GM19043 (cell line): ENCODE data around the gene CCNQ.

Experiments used
- ATAC-seq: cut with Tn5 transposase; IDR thresholded peaks from one replicate; pipeline ENCODE4 v1.9.1; 2021; ENCODE audit warnings: low read depth; ENCODE audit not compliant: unreplicated experiment

The CCNQ gene

GRCh38 chrX:153578200-153578835 is 20.6 kb downstream of the CCNQ start:
- no peak for ATAC-seq

DNA sequence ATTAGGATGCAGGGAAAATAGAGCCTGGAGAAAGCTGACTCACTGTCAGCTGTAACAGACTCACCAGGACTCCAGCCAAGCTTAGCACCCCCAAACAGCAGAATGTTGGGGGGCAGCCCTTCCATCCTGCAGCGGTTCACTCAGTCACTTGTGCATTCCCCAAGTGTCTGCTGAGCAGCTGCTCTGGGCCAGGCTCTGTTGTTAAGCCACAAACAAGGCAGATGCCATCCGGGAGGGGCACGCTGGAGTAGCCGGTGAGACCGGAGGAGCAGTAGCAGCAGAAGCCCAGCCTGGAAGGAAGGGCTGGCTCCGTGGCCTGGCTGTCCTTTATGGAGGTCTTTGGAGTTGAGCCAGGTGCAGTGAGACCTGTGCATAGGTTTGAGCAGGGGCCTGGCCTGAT is 22.0 kb downstream of the CCNQ start:
- ATAC-seq, result no peak

DNA sequence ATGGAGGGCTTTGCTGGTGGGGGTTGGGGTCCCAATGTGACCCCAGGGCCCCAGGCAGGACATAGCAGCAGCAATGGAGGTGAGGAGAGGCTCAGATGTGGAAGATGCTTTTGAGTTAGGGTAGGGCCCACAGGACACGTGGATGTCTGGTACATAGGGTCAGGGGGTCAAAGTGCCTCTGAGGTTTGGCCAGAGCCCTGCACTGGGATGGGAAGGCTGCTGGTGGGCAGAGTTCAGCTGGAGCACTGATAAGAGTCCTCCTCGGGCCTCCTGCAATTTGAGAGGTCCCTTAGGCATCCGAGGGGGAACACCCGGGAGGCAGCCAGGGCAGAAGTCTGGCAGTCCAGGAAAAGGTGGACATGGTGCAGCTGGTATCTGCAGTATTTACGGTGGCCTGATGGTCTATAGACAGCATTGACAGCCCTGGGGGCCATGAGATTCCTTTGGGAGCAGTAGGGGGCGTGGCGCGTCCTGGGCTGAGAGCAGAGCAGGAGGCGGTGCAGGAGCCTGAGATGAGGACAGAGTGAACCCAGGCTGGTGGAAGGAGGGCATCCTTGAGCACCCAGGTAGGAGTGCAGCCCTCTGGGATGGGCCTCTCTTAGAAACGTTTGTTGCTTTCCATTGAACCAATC is 22.6 kb downstream of the CCNQ start:
- ATAC-seq, result no peak

DNA sequence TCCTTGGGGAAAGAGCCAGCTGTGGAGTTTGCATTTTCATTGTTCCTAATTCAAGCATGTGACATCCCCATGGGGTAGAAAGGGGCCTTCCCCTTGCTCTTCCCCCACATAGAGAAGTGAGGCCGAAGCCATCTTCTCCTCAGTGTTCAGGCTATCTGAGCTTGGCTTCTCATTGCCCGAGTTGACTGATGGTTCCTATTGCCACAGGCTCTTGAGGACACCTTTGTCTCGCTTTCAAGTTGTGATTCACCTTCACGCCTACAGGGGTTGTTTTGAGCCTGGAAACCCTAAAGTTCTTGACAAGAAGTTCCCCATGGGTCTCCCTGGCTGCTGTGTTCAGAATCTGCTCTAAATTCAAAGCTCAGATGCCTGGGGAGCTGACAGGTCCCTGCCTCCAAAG is 25.0 kb downstream of the CCNQ start:
- no peak for ATAC-seq

- ATAC-seq, result no peak
These were observed 26.3 kb downstream of the CCNQ start for GRCh38 chrX:153572601-153573000.

DNA sequence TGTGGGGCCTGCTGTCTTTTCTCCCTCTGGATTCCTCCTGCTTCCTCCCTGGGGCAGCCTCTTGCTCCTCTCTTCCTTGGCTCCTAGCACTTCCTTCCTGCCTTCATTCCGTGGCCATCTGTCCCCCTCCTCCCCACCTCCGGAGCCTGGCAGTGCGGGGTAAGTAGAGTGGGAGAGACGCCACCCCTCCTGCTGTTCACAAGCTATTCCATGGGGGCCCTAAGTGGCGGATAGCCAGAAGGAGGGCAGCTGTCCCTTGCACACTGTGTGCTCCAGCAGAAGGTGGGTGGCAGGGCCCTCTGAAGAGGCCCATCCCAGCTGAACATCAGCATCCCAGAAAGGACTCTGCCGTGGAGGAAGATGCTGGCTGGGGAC is 27.4 kb downstream of the CCNQ start:
- ATAC-seq, result no peak

DNA sequence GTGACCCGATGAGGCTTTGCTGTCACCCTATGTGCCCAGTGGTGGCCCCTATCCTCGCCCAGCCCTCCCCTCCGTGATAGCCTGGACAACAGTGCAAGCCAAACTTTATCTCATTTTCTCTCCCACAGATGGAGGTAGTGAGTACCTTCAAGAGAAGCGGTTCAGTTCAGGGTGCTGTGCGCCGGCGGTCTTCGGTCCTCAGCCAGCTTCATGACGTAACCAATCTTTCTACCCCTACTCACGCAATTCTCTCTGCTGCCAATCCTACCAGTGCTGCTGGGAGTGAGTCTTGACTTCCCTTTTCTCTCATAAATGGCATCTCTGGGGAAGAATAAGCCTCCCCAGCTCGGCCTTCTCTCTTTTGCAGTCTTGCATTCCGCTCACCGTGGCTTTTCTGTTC is 29.5 kb downstream of the CCNQ start:
- ATAC-seq, result no peak

DNA sequence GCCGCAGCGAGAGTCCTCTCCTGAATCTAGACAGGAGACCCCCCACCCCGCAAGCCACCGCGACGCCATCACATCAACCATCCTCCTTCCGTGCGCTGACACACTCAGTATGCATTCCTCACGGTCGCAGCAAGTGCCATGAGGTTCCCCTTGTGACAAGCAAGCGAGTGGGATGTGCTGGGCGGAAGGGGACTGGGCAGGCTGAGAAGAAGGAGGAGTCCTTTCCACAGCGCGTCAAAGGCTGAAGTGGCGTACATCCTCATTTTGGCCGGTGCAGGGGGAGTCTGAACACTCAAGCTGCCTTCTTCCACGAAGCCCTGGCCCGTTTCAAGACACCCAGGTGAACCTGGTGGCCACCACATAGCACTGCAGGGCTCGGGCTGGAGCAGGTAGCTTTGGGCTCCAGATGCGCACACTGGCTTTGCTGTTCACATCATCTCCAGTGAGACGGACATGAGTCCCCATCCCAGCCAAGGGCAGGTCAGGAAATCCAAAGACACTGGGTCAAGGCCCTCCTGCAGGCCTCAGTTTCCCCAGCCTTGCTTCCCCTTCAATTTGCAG is 30.4 kb downstream of the CCNQ start:
- no peak for ATAC-seq

- ATAC-seq, result no peak
These were observed 32.9 kb downstream of the CCNQ start for GRCh38 chrX:153565996-153566580.

DNA sequence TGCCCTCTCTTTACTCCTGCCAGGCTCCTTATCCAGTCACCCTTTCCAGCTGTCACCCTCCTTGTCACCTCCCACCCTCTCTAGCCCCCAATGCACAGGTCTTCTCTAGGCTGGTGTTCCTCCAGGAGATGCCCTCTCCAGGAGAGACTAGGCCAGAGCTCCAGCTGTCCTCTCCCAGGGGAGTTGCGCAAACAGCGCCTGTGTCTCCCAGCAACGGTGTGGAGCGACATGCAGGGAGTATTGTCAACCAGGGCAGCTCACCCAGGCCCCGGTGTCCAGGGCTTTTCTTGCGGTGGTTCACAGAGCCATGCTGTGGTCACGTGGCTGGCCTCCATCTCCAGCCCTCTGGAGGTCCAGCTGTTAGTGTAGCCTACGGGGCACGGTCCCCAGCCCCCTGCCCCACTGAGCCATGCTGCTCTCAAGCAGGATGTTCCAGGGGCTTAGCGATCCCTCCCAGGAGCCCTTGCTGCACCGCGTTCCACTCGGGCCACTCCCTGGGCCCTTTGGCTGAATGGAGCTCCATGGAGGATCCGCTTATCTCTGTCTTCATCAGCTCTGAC is 34.8 kb downstream of the CCNQ start:
- ATAC-seq, result no peak

DNA sequence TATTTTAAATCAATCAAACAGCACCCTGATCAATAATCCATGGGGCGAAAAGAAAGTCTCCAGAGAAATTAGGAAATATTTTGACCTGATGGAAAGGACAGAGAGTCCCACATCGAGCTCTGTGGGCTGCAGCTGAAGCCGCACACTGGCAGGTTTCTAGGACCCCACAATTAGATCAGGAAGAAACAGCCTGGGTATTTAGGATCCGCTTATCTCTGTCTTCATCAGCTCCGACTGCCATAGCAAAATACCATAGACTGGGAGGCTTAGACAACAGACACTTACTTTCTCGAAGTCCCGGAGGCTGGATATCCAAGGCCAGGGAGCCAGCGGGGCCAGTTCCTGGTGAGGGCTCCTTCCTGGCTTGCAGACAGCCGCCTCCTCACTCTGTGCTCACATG is 36.4 kb downstream of the CCNQ start:
- no peak for ATAC-seq

DNA sequence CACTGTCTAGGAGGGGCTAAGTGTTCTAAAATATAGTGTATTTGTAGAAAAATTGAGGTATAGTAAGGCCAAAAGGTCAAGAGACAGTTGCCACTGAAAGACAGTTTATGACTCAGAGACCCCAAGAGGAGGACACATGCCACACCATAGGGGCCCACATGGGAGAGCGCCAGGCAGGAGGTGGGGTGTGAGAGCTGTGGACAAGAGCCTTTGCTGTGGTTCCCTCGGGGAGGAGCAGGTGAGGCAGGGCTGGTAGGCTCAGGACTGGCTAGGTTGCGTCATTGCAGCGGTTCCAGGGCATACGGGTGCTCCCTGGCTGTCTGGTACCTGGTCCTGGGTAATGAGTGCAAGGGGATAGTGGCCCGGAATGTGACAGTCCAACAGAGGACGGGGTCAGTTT is 37.6 kb downstream of the CCNQ start:
- no peak for ATAC-seq

- ATAC-seq, result no peak
These were observed 38.5 kb downstream of the CCNQ start for GRCh38 chrX:153560466-153560865.

- ATAC-seq, result no peak
These were observed 38.9 kb downstream of the CCNQ start for GRCh38 chrX:153560000-153560399.

- ATAC-seq, result no peak
These were observed 41.2 kb downstream of the CCNQ start for GRCh38 chrX:153557618-153558355.

DNA sequence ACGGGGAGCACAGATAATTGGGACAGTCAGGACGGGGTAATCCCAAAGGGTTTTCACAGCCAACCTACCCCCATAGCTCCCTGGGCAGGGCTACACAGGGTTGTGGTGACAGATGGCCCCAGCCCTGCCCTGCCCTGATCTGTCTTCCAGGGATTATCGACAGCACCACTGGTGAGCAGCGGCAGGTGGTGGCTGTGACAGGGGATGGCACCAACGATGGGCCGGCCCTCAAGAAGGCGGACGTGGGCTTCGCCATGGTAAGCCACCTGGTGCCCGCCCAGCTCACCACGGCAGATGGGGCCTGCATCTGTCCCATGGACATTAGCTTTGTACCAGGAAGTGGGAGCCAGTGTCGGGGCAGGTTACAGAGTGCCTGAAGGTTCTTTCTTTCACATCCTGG is 42.2 kb downstream of the CCNQ start:
- no peak for ATAC-seq

DNA sequence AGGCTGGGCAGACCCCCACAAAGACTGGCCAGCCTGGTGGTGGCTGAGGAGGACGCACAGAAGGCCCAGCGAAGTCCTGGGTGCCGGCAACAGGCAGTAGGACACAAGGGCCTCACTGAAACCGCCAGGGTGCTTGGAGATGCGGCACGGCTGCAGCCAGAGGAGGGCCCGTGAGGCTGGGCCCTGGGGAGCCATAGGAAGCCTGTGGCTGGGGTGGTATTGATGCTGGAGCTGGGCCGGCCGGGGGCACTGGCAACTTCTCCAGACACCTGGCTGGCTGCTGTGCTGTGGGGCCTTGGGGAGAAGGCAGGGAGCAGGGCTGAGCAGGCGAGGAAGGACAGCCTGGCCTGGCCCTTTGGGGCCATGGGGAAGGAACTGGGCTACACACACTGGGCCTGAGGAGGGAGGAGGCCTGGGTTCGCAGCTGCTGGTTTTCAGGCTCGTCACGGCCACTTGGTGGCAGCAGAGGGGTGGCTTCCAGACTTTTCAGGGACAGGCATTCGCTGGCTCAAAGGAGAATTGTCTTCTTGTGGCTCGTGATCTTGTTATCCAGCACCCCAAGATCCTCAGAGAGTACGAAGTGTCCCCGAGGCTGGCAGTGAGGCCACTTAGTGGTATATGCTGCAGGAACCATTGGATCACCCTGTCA is 44.3 kb downstream of the CCNQ start:
- no peak for ATAC-seq

- no peak for ATAC-seq
These were observed 47.8 kb downstream of the CCNQ start for GRCh38 chrX:153551135-153551534.

- no peak for ATAC-seq
These were observed 49.1 kb downstream of the CCNQ start for GRCh38 chrX:153549807-153550206.

GRCh38 chrX:153549231-153549630 is 49.7 kb downstream of the CCNQ start:
- ATAC-seq, result no peak

DNA sequence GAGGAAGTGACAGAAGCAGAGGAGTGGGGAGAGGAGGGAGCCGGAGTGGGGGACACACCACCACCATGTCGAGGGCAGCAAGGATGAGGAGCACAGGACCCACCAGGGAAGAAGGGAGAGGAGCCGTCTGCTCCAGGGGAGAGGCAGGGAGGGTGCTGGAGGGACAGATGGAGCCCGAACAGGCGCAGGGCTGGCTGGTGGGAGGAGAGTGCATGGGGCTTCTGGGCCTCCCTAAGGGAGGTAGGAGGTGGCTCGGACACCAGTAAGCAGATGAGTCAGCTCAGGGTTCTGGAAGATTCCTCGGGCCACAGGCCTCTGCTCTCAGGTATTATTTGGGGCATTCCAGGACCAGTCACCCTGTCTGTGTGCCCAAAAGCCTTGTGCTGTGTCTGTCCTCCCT is 51.7 kb downstream of the CCNQ start:
- ATAC-seq, result no peak
